Tibial nerve (tissue), 4 donors: ENCODE results near the gene NELL1.

Source experiments
- CTCF ChIP-seq, 5 experiments: fragments of 200-600 bp in 3 of 5; fragments of 450-650 bp in 2 of 5; sonication (generic) in 3 of 5; IDR thresholded peaks; one replicate each; pipeline ENCODE4 v1.5.1; 2016 to 2019; ENCODE audit warnings: antibody characterized with exemption in 5 of 5, mild to moderate bottlenecking in 3 of 5, moderate library complexity in 2 of 5
- EP300 ChIP-seq, 2 donors: sonication (generic); formaldehyde crosslinking; IDR thresholded peaks; one replicate each; pipeline ENCODE4 v1.6.1; 2017; ENCODE audit warnings: antibody characterized with exemption in 2 of 2, mild to moderate bottlenecking in 1 of 2
- POLR2A ChIP-seq, 2 donors: fragments of 450-650 bp; IDR thresholded peaks; one replicate each; pipeline ENCODE4 v1.6.1; 2017; ENCODE audit warnings: antibody characterized with exemption in 2 of 2, mild to moderate bottlenecking in 2 of 2, moderate library complexity in 2 of 2

GRCh38 chr11:21190181-21190580, 520.8 kb downstream of the NELL1 start:
- no peak for TF ChIP-seq CTCF (IDR thresholded peaks at IDR 0.05)
- TF ChIP-seq POLR2A (IDR thresholded peaks at IDR 0.05) = no peak
- TF ChIP-seq EP300 (IDR thresholded peaks at IDR 0.05) = no peak
